ENCODE results near the gene HOXA7.
A peak's percentile ranks its signal among the peaks of the same experiment; 100 is the strongest.

The HOXA7 gene

DNA sequence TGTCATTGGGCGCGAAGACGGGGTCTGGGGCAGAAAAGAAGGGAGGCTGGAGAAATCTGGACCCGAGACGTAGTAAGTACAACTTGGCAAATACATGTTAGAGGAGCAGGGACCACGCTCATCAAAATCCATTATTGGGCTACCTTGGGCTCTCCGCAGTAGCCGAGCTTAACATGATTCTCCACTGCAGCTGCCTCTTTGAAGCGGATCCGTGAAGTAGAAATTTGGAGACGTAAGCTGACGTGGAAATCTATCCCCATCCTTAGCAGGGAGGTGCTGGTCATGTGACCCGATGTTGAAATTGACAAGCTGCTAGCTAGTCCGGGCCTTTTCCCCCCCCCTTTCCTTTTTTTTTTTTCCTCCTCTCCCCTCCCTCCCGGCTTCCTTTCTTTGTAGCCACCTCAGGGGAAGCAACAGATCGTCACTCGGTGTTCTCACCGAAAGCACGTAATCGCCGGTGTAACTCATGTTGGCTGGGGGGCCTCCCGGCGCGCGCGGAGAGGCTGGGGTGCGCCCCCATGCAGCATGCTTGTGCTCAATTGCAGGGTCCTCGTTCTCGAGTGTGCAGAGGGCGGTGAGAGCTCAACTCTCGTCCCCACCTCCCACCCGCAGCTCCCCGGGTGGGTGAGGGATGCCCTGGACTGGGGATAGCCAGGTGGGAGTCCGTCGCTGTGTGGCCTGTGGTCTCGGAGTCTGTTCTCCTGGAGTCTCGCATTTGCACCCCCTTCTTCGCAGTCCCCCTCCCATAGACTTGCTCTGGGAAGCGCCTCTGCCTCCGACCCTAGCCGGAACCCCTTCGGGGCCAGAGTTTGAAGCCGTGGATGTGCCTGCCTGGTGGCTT, 28.8 kb upstream of the HOXA7 start, which contains the start of gene HOXA11 (continued):
- TF ChIP-seq, protein P1, sequence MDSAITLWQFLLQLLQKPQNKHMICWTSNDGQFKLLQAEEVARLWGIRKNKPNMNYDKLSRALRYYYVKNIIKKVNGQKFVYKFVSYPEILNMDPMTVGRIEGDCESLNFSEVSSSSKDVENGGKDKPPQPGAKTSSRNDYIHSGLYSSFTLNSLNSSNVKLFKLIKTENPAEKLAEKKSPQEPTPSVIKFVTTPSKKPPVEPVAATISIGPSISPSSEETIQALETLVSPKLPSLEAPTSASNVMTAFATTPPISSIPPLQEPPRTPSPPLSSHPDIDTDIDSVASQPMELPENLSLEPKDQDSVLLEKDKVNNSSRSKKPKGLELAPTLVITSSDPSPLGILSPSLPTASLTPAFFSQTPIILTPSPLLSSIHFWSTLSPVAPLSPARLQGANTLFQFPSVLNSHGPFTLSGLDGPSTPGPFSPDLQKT (IDR thresholded peaks at IDR 0.05; ENCODE audit: borderline replicate concordance, low read depth, low read length) = no peak
- no peak for TF ChIP-seq ZNF266 (tag by site-specific recombination; IDR thresholded peaks at IDR 0.05; ENCODE audit: low read depth)
- TF ChIP-seq ZNF560 (tag by site-specific recombination; IDR thresholded peaks at IDR 0.05; ENCODE audit: borderline replicate concordance) = no peak
- TF ChIP-seq ZNF157 (tag by site-specific recombination; IDR thresholded peaks at IDR 0.05) = no peak
- TF ChIP-seq ZBTB6 (tag by site-specific recombination; IDR thresholded peaks at IDR 0.05) = no peak
- no peak for TF ChIP-seq AEBP2 (tag by site-specific recombination; IDR thresholded peaks at IDR 0.05; ENCODE audit: borderline replicate concordance)
- TF ChIP-seq ZNF398 (tag by site-specific recombination; IDR thresholded peaks at IDR 0.05) = peak; percentile 90
- TF ChIP-seq ZNF140 (tag by site-specific recombination; IDR thresholded peaks at IDR 0.05) = no peak
- no peak for TF ChIP-seq ZNF302 (tag by site-specific recombination; IDR thresholded peaks at IDR 0.05; ENCODE audit: low read depth)
- peak; percentile 95 for TF ChIP-seq ZNF629 (tag by site-specific recombination; IDR thresholded peaks at IDR 0.05)
- no peak for TF ChIP-seq ZNF423 (tag by site-specific recombination; IDR thresholded peaks at IDR 0.05)
- TF ChIP-seq GLIS1 (tag by site-specific recombination; IDR thresholded peaks at IDR 0.05) = peak; percentile 98
- TF ChIP-seq ZFP41 (tag by site-specific recombination; IDR thresholded peaks at IDR 0.05; ENCODE audit: borderline replicate concordance) = no peak
- TF ChIP-seq ZNF223 (tag by site-specific recombination; IDR thresholded peaks at IDR 0.05) = no peak
- TF ChIP-seq, protein P2, sequence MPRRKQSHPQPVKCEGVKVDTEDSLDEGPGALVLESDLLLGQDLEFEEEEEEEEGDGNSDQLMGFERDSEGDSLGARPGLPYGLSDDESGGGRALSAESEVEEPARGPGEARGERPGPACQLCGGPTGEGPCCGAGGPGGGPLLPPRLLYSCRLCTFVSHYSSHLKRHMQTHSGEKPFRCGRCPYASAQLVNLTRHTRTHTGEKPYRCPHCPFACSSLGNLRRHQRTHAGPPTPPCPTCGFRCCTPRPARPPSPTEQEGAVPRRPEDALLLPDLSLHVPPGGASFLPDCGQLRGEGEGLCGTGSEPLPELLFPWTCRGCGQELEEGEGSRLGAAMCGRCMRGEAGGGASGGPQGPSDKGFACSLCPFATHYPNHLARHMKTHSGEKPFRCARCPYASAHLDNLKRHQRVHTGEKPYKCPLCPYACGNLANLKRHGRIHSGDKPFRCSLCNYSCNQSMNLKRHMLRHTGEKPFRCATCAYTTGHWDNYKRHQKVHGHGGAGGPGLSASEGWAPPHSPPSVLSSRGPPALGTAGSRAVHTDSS (tag by site-specific recombination; IDR thresholded peaks at IDR 0.05) = no peak
- no peak for TF ChIP-seq ZBTB44 (tag by site-specific recombination; IDR thresholded peaks at IDR 0.05)
- no peak for TF ChIP-seq ZNF174 (tag by site-specific recombination; IDR thresholded peaks at IDR 0.05)
- TF ChIP-seq, protein P3, sequence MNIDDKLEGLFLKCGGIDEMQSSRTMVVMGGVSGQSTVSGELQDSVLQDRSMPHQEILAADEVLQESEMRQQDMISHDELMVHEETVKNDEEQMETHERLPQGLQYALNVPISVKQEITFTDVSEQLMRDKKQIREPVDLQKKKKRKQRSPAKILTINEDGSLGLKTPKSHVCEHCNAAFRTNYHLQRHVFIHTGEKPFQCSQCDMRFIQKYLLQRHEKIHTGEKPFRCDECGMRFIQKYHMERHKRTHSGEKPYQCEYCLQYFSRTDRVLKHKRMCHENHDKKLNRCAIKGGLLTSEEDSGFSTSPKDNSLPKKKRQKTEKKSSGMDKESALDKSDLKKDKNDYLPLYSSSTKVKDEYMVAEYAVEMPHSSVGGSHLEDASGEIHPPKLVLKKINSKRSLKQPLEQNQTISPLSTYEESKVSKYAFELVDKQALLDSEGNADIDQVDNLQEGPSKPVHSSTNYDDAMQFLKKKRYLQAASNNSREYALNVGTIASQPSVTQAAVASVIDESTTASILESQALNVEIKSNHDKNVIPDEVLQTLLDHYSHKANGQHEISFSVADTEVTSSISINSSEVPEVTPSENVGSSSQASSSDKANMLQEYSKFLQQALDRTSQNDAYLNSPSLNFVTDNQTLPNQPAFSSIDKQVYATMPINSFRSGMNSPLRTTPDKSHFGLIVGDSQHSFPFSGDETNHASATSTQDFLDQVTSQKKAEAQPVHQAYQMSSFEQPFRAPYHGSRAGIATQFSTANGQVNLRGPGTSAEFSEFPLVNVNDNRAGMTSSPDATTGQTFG (tag by site-specific recombination; IDR thresholded peaks at IDR 0.05; ENCODE audit: borderline replicate concordance) = no peak
- peak; percentile 13; the same call in 1 of the 2 replicates for TF ChIP-seq ZNF24 (tag by site-specific recombination; IDR thresholded peaks at IDR 0.05)
- TF ChIP-seq ZNF580 (tag by site-specific recombination; IDR thresholded peaks at IDR 0.05) = no peak
- no peak for TF ChIP-seq ZNF530 (tag by site-specific recombination; IDR thresholded peaks at IDR 0.05; ENCODE audit: low read depth)
- TF ChIP-seq ZNF132 (tag by site-specific recombination; IDR thresholded peaks at IDR 0.05; ENCODE audit: borderline replicate concordance) = no peak
- TF ChIP-seq ZFHX2 (tag by site-specific recombination; conservative IDR thresholded peaks at IDR 0.05) = 0 out of 2 replicates have a peak, but pooled peaks have one; percentile 5
- no peak for TF ChIP-seq ZNF121 (tag by site-specific recombination; IDR thresholded peaks at IDR 0.05)
- TF ChIP-seq ZNF473 (tag by site-specific recombination; IDR thresholded peaks at IDR 0.05) = no peak
- TF ChIP-seq BCL11A (tag by site-specific recombination; IDR thresholded peaks at IDR 0.05; ENCODE audit: low read depth) = no peak
- peak; percentile 69 for TF ChIP-seq ZBTB20 (tag by site-specific recombination; IDR thresholded peaks at IDR 0.05)
- peak; percentile 93 for TF ChIP-seq ZBTB17 (tag by site-specific recombination; IDR thresholded peaks at IDR 0.05)
